Uterus (tissue), 2 donors: ENCODE results near the gene PIGM.

Experiments used
- POLR2A ChIP-seq, 2 donors: fragments of 450-650 bp; IDR thresholded peaks; one replicate each; pipeline ENCODE4 v1.6.1; 2016; ENCODE audit warnings: antibody characterized with exemption in 2 of 2, mild to moderate bottlenecking in 1 of 2, moderate library complexity in 1 of 2
- TF ChIP-seq, protein P1 (sequence below), 4 experiments: fragments of 200-600 bp in 2 of 4; fragments of 450-650 bp in 2 of 4; sonication (generic) in 2 of 4; IDR thresholded peaks; one replicate each; pipeline ENCODE4 v1.5.1; 2016 to 2019; ENCODE audit warnings: antibody characterized with exemption in 4 of 4, mild to moderate bottlenecking in 2 of 4, moderate library complexity in 1 of 4

DNA sequence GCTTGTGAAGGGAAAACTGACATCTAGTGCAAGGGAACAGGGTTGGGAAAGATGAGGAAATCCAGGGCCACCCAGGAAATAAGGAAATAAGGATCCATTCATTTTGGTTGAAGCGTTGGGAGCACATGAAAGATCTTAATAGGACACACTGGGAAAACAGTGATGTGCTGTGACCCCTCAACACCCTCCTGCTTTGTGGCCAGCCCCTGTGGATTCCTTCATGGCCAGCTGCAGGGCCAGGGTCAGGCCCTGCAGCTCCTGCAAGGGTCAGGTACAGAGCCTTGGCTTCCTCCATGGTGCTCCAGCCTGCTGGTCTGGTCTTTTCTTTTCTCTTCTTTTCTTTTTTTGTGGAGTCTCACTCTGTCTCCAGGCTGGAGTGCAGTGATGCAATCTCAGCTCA lies 18.8 kb upstream of the PIGM start:
- TF ChIP-seq, protein P1, sequence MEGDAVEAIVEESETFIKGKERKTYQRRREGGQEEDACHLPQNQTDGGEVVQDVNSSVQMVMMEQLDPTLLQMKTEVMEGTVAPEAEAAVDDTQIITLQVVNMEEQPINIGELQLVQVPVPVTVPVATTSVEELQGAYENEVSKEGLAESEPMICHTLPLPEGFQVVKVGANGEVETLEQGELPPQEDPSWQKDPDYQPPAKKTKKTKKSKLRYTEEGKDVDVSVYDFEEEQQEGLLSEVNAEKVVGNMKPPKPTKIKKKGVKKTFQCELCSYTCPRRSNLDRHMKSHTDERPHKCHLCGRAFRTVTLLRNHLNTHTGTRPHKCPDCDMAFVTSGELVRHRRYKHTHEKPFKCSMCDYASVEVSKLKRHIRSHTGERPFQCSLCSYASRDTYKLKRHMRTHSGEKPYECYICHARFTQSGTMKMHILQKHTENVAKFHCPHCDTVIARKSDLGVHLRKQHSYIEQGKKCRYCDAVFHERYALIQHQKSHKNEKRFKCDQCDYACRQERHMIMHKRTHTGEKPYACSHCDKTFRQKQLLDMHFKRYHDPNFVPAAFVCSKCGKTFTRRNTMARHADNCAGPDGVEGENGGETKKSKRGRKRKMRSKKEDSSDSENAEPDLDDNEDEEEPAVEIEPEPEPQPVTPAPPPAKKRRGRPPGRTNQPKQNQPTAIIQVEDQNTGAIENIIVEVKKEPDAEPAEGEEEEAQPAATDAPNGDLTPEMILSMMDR (IDR thresholded peaks at IDR 0.05): no peak
- no peak for TF ChIP-seq POLR2A (IDR thresholded peaks at IDR 0.05)
